Astrocyte of the hippocampus (primary cell): ENCODE data around the gene CDH23.

Source experiments
- DNase-seq: peaks from one replicate; pipeline ENCODE4 v3.0.0; 2011; ENCODE audit warnings: low read depth, low spot score

The CDH23 gene

GRCh38 chr10:71486484-71487114 is 89.9 kb downstream of the CDH23 start:
- peak; percentile 73 for DNase-seq

DNA sequence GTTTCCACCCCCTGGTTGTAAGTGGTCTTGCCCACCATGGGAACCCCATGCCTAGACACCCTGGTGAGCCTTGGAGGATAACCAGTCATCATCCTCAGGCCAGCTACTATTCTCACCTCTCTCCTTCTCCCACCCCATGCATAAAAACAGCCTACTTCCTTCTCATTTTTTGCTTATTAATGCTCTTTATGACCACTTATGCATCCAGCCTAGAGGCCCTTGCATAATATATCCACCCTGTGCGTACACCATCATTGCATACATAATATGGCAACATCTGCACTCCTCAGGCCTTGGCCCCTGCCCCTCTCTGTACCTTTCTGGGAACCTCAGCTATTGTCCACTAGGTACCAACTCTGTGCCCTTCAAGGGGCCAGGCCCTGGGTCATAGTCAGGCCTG is 91.0 kb downstream of the CDH23 start:
- no peak for DNase-seq

DNA sequence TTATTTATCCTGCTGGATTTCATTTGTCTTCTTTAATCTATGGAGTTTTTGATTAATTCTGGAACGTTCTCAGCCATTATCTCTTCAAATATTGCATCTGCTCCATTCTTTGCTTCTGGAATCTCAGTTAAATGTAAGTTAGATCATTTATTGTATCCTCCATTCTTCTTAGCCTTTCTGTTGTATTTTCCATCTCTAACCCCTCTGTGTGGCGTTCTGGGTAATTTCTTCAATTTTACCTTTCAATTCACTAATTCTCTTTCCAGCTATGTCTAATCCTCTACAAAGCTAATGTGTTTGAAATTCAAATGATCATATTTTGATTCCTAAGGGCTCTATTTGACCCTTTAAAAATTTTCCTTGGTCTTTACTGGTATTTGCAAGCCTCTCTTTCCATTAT is 92.4 kb downstream of the CDH23 start:
- DNase-seq = no peak

DNA sequence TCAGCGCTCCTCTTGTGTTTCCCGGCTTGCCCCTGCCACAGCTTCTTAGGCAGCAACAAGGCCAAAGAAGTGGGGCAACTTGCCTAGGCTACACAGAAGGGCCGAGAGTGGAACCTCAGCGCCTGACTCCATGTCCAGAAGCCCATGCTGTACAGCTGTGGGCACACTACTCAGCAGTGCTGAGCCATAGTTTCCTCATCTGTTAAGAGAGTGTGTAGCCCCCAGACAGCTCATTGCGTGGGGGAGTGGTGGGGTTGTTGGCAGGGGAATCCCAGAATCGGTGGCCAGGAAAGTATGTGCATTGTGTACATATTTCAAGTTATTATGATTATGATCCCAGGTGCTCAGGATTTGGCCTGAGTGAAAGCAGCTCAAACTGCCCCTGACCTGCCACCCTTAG is 96.2 kb downstream of the CDH23 start:
- no peak for DNase-seq

- no peak for DNase-seq
These were observed 97.0 kb downstream of the CDH23 start for GRCh38 chr10:71493741-71494140.

GRCh38 chr10:71494476-71494875 is 97.8 kb downstream of the CDH23 start:
- no peak for DNase-seq

DNA sequence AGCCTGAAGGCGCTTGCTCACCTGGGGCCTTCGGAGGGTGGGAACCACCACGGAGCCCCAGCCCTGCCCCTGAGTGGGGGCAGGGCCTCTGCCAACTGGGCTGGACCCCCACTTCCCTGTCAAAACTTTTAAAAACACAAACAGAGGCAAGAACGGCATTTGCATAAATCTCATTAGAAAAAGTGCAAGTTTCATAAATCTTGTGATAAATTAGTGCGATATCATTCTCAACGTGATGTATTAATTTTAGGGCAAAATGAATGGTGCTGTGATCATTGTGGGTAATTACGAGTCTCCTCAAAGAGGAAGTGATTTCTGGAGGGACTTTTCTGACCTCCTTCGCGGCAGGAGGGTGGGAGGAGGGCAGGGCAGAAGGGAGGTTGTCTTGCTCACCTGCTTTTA is 98.3 kb downstream of the CDH23 start:
- DNase-seq = no peak

GRCh38 chr10:71496927-71497762 is 100.4 kb downstream of the CDH23 start:
- DNase-seq = no peak

DNA sequence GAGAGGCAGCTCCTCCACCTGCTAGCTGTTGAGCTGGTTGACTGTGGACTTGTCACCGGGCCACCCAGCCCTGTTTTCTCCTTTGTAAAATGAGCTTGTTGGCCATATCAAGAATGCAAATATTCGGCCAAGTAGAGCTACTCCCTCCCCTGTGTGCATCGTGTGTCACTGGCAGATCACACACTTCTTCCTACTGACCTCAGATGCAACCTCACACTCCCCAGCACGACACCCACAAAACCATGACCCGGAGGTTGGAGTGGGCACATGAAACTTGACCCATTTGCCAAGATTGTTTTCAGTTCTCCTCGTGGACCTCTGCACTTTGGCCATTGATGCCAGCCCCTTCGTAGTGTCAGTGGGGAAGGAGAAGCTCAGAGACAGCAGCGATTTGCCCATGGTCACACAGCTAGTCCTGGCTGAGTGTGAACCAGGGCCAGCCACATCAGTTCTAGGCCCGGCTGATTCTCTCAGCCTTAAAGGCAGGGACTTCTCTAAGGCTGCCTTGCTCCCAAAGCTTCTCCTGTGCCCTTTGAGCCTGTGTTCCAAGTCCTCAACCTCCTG is 101.1 kb downstream of the CDH23 start:
- DNase-seq = no peak

GRCh38 chr10:71501402-71501801 is 104.7 kb downstream of the CDH23 start:
- no peak for DNase-seq

- DNase-seq = no peak
These were observed 105.5 kb downstream of the CDH23 start for GRCh38 chr10:71502190-71502589.

- DNase-seq = no peak
These were observed 106.1 kb downstream of the CDH23 start for GRCh38 chr10:71502851-71503250.

DNA sequence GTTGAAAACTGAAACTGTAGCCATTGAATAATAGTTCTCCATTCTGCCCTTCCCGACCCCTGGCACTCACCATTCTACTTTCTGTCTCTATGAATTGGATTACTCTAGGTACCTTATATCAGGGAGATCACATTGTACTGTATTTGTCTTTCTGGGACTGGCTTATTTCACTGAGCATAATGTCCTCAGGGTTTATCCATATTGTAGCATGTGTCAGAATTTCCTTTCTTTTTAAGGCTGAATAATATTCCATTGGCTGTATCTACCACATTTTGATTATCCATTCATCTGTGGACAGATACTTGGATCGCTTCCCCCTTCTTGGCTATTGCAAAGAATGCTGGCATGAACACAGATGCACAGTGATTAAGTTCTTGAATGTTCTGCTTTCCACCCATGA is 107.4 kb downstream of the CDH23 start:
- DNase-seq = no peak

DNA sequence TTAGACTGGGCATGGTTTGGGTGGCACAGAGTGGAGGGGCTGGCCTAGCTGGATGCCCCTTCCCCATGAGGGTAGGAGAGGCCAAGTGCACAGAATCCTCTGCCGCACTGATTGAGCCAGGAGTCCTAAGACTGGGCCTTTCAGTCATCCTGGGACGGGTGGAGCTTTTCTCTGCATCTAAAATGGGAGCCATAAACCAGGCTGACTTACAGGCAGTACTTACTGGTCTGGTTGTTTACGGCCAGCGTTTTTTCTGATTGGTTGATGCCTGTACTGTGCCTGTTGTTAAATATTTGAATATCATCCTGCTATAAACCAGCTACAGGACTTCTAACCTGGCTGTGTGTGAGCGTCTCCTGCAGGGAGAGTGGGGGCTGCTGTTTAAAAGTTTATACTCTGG is 107.8 kb downstream of the CDH23 start:
- DNase-seq = no peak

DNA sequence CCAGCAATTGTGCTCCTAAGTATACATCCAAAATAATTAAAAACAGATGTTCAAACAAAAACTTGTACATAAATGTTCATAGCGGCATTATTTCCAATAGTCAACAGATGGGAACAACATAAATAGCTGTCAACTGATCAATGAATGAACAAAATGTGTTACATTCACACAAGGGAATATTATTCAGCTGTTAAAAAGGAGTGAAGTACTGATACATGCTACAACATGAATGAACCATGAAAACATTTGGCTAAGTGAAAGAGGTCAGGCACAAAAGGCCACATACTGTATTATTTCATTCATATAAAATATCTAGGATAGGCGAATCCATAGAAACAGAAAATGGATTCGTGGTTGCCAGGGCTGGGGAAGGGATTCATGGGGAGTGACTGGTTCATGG is 109.1 kb downstream of the CDH23 start:
- no peak for DNase-seq

GRCh38 chr10:71509444-71509843 is 112.7 kb downstream of the CDH23 start:
- DNase-seq = no peak

DNA sequence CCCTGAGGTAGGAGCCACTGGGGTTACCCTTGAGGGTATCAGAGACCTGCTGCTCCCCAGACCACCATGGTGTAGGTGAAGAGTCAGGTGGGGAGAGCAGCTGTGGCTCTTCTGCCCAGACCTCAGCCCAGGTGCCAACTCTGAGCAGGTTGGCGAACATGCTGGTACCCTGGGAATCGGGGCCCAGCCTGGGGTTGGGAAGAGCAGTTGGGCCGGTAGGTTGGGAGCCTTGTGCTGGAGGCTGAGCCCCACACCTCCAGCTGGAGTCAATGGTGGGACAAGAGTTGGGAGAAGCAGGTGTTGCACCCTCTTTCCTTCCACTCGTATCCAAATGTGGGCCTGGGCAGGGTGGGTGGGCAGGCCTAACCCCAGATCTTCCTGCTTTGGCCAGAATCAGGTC is 114.5 kb downstream of the CDH23 start:
- no peak for DNase-seq

- DNase-seq = no peak
These were observed 115.6 kb downstream of the CDH23 start for GRCh38 chr10:71512312-71512711.

GRCh38 chr10:71512761-71513539 is 116.2 kb downstream of the CDH23 start:
- peak; percentile 92 for DNase-seq

GRCh38 chr10:71513540-71513853 is 116.8 kb downstream of the CDH23 start:
- DNase-seq = no peak

DNA sequence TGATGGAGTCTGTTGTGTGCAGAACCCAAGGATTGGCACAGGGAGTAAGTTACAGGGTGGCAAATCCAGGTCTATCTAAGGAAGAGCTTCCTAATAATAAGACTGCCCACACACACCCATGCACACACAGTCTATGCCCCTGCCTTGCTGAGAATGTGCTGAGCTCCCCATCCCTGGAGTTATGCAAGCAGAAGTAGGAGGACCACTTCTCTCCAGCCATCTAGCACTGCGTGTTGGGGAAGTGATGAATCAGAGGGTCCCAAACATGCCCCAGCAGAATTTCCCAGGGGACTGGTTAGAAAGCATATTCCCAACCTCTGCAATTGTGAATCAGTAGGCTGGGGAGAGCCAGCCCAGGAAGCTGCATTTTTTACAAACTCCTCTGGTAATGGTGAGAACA is 117.2 kb downstream of the CDH23 start:
- DNase-seq = no peak

DNA sequence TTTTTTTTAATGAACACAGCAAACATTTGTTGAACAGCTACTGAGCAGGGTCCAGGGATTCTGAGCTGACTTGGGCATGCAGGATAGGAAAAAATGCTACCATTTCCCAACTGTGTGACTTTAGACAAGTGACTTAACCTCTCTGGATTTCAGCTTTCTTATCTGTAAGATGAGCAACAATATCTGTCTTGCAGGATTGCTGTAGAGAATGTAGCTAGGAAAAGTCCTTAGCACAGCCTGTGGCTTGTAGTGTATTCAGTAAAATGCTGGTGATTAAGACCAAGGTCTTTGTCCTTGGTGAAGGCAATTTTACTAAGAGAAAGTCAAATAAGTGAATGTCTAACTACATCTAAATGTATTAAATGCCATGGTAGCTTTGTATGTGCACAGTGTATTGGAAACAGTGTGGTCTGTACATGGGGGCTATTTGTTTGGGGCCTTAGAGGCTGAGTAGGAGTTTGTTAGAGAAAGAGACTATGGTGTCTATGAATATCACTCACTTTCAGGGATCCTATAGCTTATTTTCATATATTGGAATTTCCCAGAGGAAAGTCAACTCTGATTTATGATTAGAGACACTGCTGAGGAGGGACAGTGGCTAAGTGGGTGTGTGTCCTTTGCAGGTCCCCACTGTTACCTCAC is 118.9 kb downstream of the CDH23 start:
- DNase-seq = no peak
